ENCODE measurements around the gene ATP7B.

DNA sequence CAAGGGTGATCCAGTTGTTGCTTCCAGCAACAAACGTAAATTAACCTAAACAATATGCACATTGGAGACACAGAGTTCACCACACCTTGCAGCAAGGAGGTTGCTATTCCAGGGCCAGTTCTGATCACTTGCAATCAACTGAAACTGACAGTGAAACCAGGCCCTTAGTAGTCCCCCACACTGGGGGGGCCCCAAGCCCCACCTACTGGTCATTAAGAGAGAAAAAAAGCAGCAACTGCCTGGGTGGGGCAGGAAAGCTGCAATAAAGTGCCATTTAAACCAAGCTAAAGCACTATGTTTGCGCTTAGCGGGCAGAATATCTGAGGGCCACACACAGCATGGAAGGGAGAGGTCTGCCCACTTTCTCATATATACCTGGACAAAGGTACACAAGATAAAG, 51.5 kb downstream of the ATP7B start:
- no peak for TF ChIP-seq POLR2A (IDR thresholded peaks at IDR 0.05; ENCODE audit: low read depth, low read length)
- no peak for TF ChIP-seq POLR2AphosphoS5 (IDR thresholded peaks at IDR 0.05; ENCODE audit: low read depth, low read length)
- TF ChIP-seq TAF1 (IDR thresholded peaks at IDR 0.05; ENCODE audit: low read depth, low read length) = no peak
- no peak for TF ChIP-seq SPI1 (IDR thresholded peaks at IDR 0.05; ENCODE audit: low read depth, low read length)
- TF ChIP-seq PAX5 (IDR thresholded peaks at IDR 0.05; ENCODE audit: insufficient read depth, low read length, severe bottlenecking) = no peak
- TF ChIP-seq POU2F2 (IDR thresholded peaks at IDR 0.05; ENCODE audit: low read depth, low read length) = no peak
